HEK293 (cell line): ENCODE measurements around the gene IPO13.

Source experiments
- CTCF ChIP-seq: fragments of 450-650 bp; formaldehyde crosslinking; IDR thresholded peaks from 2 replicates; pipeline ENCODE4 v1.5.1; 2016; ENCODE audit warnings: missing biosample characterization, missing genetic modification characterization
- HOXA7 ChIP-seq: sonication (generic); formaldehyde crosslinking; IDR thresholded peaks from 2 replicates; pipeline ENCODE4 v1.8.1; 2022; ENCODE audit warnings: missing genetic modification reagents, borderline replicate concordance
- TSHZ1 ChIP-seq: fragments of 450-650 bp; formaldehyde crosslinking; IDR thresholded peaks from 2 replicates; pipeline ENCODE4 v1.5.1; 2016; ENCODE audit warnings: missing biosample characterization, missing genetic modification characterization, borderline replicate concordance
- ZNF138 ChIP-seq: fragments of 450-650 bp; formaldehyde crosslinking; IDR thresholded peaks from 2 replicates; pipeline ENCODE4 v1.5.1; 2016; ENCODE audit warnings: missing biosample characterization, missing genetic modification characterization, borderline replicate concordance
- ZNF175 ChIP-seq: fragments of 450-650 bp; formaldehyde crosslinking; IDR thresholded peaks from 2 replicates; pipeline ENCODE4 v1.5.1; 2016; ENCODE audit warnings: missing biosample characterization, missing genetic modification characterization
- ZNF214 ChIP-seq: fragments of 450-650 bp; formaldehyde crosslinking; IDR thresholded peaks from 2 replicates; pipeline ENCODE4 v1.5.1; 2017; ENCODE audit warnings: missing biosample characterization, mild to moderate bottlenecking, missing genetic modification characterization, borderline replicate concordance
- ZNF274 ChIP-seq, 2 experiments: fragments of 200-500 bp in 1 of 2; fragments of 450-650 bp in 1 of 2; sonication (Bioruptor generic) in 1 of 2; formaldehyde crosslinking in 1 of 2; IDR thresholded peaks; 2 replicates each; pipeline versions ENCODE4 v1.5.1 to v1.6.1; 2014 to 2016; ENCODE audit warnings: borderline replicate concordance in 1 of 2, inconsistent platforms in 1 of 2, low read length in 1 of 2, missing biosample characterization in 1 of 2, missing genetic modification characterization in 1 of 2
- ZNF513 ChIP-seq: fragments of 450-650 bp; IDR thresholded peaks from 2 replicates; pipeline ENCODE4 v1.5.1; 2018; ENCODE audit warnings: missing biosample characterization, missing genetic modification characterization
- ZNF670 ChIP-seq: fragments of 450-650 bp; formaldehyde crosslinking; IDR thresholded peaks from 2 replicates; pipeline ENCODE4 v1.5.1; 2016; ENCODE audit warnings: missing biosample characterization, missing genetic modification characterization, low read depth
- ZNF792 ChIP-seq: fragments of 450-650 bp; formaldehyde crosslinking; IDR thresholded peaks from 2 replicates; pipeline ENCODE4 v1.5.1; 2016; ENCODE audit warnings: missing biosample characterization, missing genetic modification characterization
- ZSCAN5A ChIP-seq: fragments of 450-650 bp; formaldehyde crosslinking; IDR thresholded peaks from 2 replicates; pipeline ENCODE4 v1.5.1; 2016; ENCODE audit warnings: missing biosample characterization, missing genetic modification characterization

- no peak for TF ChIP-seq CTCF (tag by site-specific recombination)
- TF ChIP-seq ZNF513 (tag by site-specific recombination) = no peak
- TF ChIP-seq ZSCAN5A (tag by site-specific recombination) = no peak
- TF ChIP-seq ZNF175 (tag by site-specific recombination) = no peak
- no peak for TF ChIP-seq ZNF792 (tag by site-specific recombination)
- no peak for TF ChIP-seq ZNF670 (tag by site-specific recombination)
- TF ChIP-seq ZNF138 (tag by site-specific recombination) = no peak
- TF ChIP-seq ZNF274 (IDR thresholded peaks at IDR 0.05; ENCODE audit: low read length) = no peak
- TF ChIP-seq ZNF274 (tag by site-specific recombination; IDR thresholded peaks at IDR 0.05; ENCODE audit: borderline replicate concordance) = no peak
- no peak for TF ChIP-seq HOXA7 (CRISPR knock-in tag)
- TF ChIP-seq TSHZ1 (tag by site-specific recombination) = no peak
- no peak for TF ChIP-seq ZNF214 (tag by site-specific recombination)
Observed at GRCh38 chr1:43995984-43996732, 49.4 kb downstream of the IPO13 start.
